Forelimb muscle (tissue), 1 donor: ENCODE data around the gene CLASP1. TPM values are rescaled to one million over a fixed set of nuclear protein-coding genes. Genes with fewer than 3 reads are reported as not detected.
"Not testable (repeated sequence)": the region's sequence is repeated elsewhere in the genome, so short reads cannot be mapped to it uniquely, and the experiment has no call there.

Experiments used
- DNase-seq: peaks from one replicate; pipeline ENCODE4 v3.0.0-alpha.2; 2013; ENCODE audit warnings: low read depth
- polyA plus RNA-seq: library from polyadenylated mRNA; unstranded; fragments of 120-200 nt; gene quantifications from one replicate; pipeline ENCODE4 v1.2.1, GENCODE V29; 2013; ENCODE audit not compliant: insufficient read length

CLASP1 gene
- polyA plus RNA-seq, 1 donor, result 56.7 TPM

DNA sequence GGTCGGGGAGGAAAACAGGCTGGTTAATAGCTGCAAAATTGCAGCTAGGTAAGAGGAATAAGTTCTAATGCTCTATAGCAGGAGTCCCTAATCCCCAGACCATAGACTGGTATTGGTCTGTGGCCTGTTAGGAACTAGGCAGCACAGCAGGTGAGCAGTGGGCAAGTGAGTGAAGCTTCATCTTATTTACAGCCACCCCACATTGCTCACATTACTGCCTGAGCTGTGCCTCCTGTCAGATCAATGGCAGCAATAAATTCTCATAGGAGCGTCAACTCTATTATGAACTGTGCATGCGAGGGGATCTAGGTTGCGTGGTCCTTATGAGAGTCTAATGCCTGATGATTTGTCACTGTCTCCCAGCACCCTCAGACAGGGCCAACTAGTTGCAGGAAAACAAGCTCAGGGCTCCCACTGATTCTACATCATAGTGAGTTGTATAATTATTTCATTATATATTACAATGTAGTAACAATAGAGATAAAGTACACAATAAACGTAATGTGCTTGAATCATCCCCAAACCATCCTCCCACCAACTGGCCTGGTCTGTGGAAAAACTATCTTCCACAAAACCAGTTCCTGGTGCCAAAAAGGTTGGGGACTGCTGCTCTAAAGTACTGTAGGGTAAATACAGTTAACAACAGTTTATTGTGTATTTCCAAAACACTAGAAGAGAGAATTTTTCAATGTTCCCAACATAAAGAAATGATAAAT lies 272.6 kb downstream of the CLASP1 start:
- no peak for DNase-seq

DNA sequence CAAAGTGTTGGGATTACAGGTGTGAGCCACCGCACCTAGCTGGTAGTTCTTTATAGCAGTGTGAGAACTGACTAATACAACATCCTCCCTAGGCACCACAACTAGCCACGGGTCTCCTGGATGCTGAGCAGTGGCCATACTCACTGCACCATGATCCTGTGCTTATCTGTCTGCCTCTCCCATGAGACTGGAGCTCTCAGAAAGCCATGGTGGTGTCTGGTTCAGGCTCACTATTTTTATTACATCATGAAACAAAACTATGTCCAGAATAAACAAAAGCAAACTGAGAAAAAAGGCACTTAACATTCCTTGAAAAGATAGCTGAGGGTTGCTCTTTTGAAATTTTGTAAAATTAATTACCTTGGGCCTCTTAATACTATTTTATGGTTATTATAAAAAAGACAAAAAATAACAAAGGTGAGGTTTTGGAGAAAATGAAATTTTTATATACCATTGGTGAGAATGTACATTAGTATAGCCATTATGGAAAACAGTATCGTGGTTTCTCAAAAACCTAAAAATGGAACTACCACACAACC lies 273.6 kb downstream of the CLASP1 start:
- DNase-seq, result no peak

DNA sequence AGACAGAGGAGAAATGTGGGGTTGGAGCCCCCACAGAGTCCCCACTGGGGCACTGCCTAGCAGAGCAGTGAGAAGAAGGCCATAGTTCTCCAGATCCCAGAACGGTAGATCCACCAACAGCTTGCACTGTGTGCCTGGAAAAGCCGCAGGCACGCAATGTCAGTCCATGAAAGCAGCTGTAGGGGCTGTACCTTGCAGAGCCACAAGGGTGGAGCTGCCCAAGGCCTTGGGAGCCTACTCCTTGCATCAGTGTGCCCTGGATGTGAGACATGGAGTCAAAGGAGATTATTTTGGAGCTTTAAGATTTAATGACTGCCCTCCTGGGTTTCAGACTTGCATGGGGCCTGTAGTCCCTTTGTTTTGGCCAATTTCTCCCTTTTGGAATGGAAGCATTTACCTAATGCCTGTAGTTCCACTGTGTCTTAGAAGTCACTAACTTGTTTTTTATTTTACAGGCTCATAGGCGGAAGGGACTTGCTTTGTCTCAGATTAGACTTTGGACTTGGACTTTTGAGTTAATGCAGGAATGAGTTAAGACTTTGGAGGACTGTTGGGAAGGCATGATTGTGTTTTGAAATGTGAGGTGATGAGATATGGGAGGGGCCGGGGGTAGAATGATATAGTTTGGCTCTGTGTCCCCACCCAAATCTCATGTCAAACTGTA lies 274.7 kb downstream of the CLASP1 start:
- DNase-seq, result not testable (repeated sequence)

DNA sequence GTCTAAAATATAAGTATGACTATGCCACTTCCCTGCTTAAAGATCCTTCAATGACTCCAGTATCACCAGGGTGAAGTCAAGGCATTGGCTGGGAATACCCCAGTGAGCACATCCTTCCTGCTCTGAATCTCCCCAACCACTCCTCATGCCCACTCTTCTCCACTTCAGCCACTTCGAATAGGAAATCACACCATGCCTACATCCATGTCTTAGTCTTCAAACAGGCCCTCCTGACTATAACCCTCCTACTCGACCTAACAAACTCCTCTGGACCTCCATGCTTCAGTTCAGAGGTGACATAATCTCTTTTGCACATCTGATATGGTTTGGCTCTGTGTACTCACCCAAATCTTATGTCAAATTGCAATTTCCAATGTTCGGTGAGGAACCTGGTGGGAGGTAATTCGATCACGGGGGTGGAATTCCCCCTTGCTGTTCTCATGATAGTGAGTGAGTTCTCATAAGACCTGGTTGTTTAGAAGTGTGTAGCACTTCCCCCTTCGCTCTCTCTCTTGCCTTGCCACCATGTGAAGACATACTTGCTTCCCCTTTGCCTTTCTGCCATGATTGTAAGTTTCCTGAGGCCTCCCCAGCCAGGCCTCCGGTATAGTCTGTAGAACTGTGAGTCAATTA lies 276.4 kb downstream of the CLASP1 start:
- DNase-seq, result no peak

DNA sequence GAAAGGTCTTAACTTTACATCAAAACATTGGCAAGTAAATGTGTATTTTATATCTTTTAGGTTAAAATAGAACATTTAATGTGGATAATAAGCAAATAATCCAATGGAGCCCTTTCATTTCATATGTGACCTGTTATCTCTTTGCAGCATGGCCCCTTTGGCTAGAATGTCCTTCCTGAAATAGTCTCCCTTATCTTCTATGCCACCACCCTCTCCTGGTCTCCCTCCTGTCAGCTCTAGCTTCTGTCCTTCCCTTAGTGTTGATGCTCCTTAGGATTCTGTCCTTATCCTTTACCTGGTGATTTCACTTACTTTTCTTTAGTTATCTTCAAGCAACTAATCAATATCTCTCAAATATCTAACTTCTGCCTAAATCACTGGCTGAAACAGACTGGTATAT lies 277.2 kb downstream of the CLASP1 start:
- no peak for DNase-seq

DNA sequence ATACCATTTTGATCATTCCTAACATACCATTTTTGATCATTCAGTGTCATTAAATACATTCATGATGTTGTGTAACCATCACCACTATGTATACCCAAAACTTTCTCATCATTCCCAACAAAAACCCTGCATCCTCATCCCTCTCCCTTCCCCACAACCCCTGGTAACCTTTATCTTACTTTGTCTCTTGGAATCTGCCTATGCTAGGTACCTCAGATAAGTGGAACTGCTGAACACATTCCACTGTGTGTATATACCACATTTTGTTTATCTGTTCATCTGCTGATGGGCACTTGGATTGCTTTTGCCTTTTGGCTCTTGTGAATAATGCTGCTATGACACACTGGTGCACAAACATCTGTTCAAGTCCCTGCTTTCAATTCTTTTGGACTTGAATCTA lies 280.4 kb downstream of the CLASP1 start:
- DNase-seq, result no peak

DNA sequence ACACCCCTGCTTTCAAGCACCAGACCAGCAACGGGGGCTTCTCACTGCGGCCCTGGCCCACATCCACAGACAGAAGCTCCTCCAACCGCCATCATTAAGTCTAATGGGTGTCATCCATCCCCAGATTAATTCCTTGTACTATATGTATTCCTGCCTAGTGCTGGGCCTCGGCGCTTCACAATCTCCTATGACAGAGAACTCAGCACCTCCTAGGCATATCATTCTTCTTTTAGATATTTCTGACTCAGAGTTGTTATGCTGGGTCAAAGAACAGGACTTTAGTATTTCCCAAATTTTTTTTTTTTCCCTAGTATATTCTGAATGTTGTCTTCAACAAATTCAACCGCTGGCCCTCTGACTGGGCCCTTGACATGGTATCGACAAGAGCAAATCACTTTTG lies 281.1 kb downstream of the CLASP1 start:
- no peak for DNase-seq

DNA sequence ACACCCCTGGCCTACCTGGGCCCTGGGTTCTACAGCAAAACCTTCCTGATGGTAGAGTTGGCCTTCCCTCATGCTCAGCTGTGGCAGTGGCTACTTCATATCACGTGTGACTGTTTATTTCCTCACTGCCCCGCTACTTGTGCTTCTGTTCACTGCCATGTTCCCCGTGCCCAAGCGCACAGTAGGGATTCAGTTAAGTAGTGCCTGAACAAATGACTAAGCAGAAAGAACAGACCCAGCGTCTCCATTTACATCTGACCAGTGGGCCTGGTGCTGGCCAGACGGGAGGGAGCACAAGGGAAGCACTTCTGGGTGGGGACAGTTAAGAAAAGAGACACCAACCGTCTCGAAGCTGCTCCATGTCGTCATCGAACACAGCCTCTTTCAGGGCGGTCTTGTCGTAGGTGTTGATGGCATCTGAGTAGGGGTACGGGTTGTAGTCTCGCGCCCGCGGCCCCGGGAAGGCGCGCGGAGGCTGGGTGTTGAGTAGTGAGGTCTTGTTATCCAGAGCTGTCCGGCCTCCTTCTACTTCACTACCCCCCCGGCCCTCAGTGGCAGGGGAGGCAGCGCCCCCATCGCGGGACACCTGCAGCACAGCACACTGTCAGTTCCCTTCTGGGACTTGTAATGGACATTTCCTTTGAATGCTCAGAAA lies 281.9 kb downstream of the CLASP1 start:
- no peak for DNase-seq

DNA sequence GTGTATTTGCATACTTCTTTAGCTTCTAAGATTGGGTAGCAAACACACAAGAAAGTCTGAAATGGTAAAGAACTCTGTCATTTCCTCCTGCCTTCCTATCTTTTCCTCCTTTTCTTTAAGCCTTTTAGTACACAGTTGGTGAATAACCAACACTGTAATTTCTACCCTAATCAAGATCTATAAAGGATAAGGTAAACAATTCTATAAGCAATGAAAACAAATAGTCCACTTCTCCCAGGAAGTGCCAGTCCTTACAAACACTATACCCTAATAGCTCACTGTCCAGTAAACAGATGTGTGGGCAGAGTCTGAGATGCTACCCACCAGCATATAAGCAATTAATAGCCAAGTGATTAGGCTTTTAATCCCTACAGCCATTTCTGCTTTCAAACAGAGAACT lies 283.2 kb downstream of the CLASP1 start:
- no peak for DNase-seq

DNA sequence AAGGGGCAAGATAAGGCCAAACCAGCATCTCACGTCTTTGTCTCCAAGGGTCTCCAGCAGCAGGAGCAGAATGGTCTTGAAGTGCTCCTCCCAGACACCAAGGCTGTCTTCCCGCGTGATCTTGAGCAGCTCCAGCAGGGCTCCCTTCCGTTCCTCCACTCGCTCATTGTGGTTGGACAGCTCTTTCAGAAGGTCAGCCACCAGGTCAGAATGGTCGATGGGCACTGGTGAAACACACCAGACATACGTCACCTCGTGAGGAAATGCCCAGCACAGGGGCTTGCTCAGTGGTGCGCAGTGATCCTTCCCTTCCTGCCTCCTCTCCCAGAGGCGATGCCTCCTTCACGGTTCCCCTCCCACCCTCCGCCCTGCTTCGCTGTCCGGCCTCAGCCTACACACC lies 284.2 kb downstream of the CLASP1 start:
- no peak for DNase-seq

DNA sequence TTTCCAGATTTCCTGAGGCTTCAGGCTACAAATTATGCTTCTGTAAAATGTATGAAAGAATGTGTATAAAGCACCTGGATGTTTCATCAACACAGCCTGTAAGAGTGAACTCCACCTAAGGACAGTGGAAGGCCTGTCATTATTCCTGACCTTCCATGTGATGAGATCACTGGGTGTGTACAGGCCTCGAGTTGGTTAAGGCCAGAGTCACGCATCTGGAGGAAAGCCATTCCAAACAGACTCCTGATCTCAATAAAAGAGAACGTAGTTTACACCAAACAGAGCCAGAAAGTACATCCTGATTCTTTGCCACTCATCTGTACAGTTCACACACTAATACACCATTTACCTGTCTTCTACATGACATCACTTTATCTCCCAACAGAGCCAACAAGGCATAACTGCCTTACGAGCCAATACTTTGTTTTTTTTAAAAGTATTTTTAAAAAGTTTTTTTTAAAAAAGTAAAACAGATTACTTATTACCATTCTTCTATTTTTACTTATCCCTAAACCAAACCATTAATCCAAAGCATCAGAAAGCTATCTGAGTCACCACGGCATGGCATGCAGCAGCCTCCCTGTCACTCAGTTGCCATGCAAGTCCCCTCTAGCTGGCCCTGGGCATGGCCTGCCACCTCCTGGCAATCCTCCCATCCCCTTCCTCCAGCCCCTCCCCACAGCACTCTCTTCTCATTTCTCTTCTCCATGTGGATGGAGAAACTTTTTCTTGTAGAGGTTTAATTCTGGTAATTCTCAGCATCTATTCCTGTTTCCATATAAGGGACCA lies 285.4 kb downstream of the CLASP1 start:
- no peak for DNase-seq

DNA sequence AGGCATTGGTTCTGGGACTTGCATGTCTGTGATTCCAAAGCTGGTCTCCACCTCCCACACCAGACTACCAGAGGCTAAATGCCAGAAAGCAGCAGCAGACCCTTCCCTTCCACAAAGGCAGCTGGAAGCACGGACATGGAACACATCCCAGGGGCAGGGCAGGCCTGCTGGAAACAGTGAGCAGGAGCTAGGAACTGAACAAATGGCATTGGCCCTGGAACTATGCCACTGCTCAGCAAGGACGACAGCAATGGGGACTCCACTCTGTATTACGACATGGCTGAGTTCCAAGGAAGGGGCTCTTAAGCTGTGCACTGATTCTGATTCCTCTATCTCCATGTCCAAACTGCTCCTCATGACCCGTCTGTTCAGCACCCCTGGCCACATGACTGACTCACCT lies 286.5 kb downstream of the CLASP1 start:
- no peak for DNase-seq

DNA sequence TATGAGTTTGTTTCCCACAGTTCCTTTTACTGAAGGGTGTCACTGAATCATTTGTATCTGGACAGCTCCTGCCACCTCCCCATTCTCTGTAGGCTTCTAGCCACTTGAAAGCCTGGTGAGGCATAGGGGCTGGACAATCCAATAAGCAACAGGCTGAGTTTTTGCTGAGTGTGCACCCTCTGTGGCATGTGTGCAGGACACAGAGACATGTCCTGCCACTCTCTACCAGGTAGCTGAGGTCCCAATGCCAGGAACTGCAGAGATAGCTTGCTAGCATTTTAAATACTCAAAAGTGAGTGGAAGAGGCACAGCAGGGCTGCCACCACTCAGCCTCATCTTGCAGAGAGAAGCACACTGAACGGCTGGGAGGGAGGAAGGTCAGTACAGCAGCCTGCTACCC lies 287.0 kb downstream of the CLASP1 start:
- no peak for DNase-seq

DNA sequence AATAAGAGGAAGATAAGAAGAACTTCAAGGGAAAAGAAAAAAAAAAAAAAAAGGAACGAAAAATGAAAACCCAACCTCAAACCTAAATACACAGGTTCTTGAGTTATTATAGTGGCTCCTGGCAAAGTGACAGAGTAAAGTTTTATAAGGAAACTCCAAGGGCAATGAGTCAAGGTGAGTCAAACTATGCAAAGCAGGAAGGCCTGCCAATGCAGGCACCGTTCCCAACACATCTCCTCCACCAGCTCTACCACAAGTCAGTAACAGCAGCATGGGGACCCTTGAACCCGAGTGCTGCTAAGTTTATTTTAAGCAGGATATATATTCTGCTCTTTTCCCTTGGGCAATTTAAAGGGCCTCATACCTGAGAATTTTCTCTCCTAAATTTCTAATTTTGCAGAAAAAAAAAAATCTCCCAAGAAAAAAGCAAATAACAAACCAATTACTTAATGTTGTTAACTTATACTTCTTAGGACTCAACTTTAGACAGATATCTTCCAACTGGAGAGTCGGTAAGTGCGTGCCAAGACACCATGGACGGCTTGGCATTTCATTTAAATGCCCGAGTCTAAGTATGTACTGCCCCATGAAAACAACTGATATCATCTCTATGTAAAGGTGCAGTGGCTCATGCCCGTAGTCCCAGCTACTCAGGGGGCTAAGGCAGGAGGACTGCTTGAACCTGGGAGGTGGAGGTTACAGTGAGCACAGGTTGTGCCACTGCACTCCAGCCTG lies 288.5 kb downstream of the CLASP1 start:
- no peak for DNase-seq

DNA sequence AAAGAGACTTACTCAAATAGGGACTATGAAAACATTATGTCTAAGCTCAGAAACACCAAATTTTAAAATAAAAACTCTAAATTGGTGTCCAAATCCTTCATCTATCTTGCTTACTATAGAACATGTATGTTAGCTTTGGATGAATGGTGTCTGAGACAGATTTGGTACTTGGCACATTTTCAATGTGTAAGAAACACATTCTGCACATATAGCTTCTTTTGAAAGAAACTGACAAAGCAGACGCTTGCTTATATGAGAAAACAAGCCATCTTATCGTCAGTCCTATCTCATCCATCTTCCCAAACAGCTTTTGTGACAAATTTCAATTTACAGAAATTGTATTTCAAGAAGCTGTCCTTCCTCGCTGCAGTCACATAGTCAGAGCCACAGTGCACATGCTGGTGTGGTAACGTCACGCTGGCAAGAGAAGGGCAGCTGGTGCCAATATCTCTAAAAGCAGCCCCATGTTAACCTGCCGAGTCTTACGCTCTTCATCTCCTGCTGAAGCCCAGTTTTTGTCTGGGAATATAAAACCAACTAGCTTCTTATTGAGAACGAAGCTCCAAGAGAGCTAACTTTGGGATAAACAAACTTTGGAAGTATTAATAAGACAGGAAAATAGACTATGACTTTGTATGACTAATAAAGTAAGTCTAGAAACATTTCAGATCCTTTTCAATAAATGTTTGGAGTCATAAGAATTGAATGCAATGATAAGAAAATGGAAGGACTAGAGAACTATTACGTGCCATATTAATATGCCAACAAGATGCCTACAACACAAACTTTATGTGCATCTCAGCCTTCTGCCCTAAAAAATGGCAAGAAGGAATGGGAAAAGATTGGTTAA lies 289.3 kb downstream of the CLASP1 start:
- DNase-seq, result no peak

DNA sequence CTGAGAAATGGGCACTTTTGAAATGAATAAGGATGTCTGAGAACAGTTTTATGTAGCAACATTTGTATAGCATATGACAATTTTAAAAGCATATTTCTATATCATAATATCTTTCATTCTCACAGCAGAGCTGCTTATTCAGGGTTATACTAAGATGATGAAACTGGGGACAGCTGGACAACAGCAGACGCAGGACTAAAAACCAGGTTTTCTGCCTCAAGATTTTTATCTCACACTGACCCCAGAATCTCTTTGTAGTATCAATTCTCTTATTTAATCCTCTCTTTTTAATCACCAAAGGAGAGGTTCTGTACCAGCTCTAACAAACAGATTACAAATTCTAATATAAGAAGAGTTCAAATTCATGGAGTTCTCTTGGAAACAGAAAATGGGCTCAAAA lies 290.1 kb downstream of the CLASP1 start:
- no peak for DNase-seq

DNA sequence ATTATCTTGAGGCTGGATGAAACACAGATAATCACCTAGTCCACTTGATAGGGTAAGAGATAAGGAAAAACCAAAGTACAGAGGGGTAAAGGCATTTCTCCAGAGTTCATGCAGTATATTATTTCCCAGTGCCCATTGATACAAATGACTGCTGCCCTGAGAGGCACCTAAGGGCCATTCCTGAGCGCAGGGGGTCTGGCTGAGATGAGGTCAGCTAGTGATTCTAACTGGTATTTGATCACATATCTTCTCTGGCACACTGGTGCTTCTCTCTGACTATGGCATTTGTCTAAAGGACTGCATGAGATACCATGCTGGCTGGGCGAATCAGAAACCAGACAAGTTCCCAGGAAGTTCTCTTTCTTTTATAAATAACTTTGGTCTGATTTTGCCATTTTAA lies 291.0 kb downstream of the CLASP1 start:
- DNase-seq, result no peak

DNA sequence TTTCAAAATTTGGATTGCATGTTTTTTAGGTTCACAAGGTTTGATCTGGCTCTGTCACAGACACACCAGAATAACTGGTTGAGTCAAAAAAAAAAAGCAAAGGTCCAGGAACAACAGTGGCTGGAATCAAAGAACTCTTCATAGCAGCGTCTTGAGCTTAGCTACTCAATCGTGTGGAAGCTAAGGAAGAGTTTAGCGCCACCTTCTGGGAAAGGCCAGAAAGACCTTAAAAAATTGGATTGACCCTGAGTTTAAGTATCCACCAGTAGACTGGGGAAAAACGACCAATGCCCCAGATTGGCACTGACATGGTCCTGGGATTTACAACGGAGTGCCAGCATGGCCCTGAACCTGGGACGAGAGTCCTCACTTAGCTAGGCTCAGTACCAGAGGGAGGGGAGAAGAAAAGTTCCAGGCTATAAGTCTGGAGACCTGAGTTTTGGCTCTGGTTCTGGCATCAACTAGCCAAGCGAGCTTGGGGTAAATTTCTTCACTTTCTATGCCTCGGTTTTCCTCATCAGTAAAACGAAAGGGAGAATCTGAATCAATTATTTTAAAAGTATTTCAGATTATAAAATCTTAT lies 293.1 kb downstream of the CLASP1 start:
- DNase-seq, result peak; percentile 31

DNA sequence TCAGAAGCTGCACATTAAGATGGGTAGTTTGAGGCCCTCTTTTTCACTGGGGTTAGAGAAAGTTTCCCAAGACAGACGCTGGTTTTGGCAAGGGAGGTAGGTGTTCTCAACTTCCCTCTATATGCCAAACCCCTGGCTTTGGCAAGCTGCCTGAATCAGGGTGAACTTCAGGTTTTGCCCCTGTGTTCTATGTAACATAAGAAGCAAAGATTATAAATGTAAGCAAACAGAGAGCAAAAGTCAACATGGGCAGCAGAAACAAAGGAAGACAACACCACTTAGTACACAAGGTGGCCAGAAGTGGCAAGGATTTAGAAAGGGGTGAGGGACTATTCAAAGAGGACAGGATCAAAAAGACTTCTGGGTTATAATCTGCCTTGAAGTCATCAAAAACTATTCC lies 293.8 kb downstream of the CLASP1 start:
- no peak for DNase-seq
